Right lobe of liver (tissue), 6 donors: Measurements from ENCODE around the gene HAUS8. TPM values are rescaled to one million over a fixed set of nuclear protein-coding genes. Genes with fewer than 3 reads are reported as not detected.

Source experiments
- ATAC-seq, 4 donors: fragments of 200-7000 bp; cut with Tn5 transposase; one replicate each; pipeline ENCODE4 v1.9.1; 2020; ENCODE audit warnings: mild to moderate bottlenecking in 4 of 4, moderate library complexity in 4 of 4
- DNase-seq, 3 donors: peaks; one replicate each; pipeline ENCODE4 v3.0.0-alpha.2; 2020
- H3K27ac ChIP-seq, 3 donors: fragments of 200-600 bp; one replicate each; pipeline ENCODE4 v1.8.0; 2022
- H3K27me3 ChIP-seq, 2 donors: fragments of 200-600 bp; one replicate each; pipeline ENCODE4 v1.8.0; 2022
- H3K36me3 ChIP-seq, 4 donors: fragments of 200-600 bp; sonication (generic) in 1 of 4; one replicate each; pipeline versions ENCODE4 v1.5.1 to v1.8.0; 2017 to 2022; ENCODE audit warnings: control low read depth in 1 of 4
- H3K4me1 ChIP-seq, 4 donors: fragments of 200-600 bp; sonication (generic) in 1 of 4; one replicate each; pipeline versions ENCODE4 v1.5.1 to v1.8.0; 2017 to 2022; ENCODE audit warnings: control low read depth in 1 of 4
- H3K4me3 ChIP-seq, 3 donors: fragments of 200-600 bp; one replicate each; pipeline ENCODE4 v1.8.0; 2022
- H3K9me3 ChIP-seq, 4 donors: fragments of 200-600 bp; sonication (generic) in 1 of 4; one replicate each; pipeline versions ENCODE4 v1.5.1 to v1.8.0; 2017 to 2022; ENCODE audit warnings: control low read depth in 1 of 4
- POLR2A ChIP-seq: fragments of 450-650 bp; IDR thresholded peaks from one replicate; pipeline ENCODE4 v1.6.1; 2017; ENCODE audit warnings: antibody characterized with exemption, mild to moderate bottlenecking
- WGBS: methylation state at CpG from one replicate; pipeline ENCODE4 v1.1.6; 2018; ENCODE audit warnings: low coverage, low lambda C conversion rate; ENCODE audit not compliant: insufficient coverage; ENCODE audit errors: missing lambda C conversion rate; 5-methylcytosine and 5-hydroxymethylcytosine counted together
- intact Hi-C, 2 donors: fragments of 100-400 bp; cut with DNase I; formaldehyde crosslinking; loops; one replicate each; pipeline versions ENCODE4 v1.11.2 to v1.14.1; 2022
- total RNA-seq, 6 experiments: library from RNA; depleted of rRNA in 2 of 6; stranded (reverse); fragments of >200 nt in 2 of 6; fragmentation: NEBNext Ultra II Directional in 3 of 6; extraction: Animal tissue kit (Norgen Biotek cat#: 25700) in 3 of 6; gene quantifications; one replicate each; pipeline versions ENCODE4 v1.1.0 to v1.2.4, GENCODE V29; 2016 to 2023
- TF ChIP-seq, protein P1 (sequence below), 4 donors: fragments of 200-600 bp in 3 of 4; fragments of 450-650 bp in 1 of 4; IDR thresholded peaks; one replicate each; pipeline versions ENCODE4 v1.5.1 to v1.8.0; 2016 to 2022; ENCODE audit warnings: antibody characterized with exemption in 4 of 4, mild to moderate bottlenecking in 2 of 4
- donor health status: DM: no; HTN: yes; CAD: no.
- donor health status: DM: no; HTN: no; CAD: no.
- donor health status: DM: no; HTN: no; CAD: no.
- donor health status: DM: no; HTN: yes; CAD: no.
- donor health status: DM: no; HTN: yes; CAD: no.

The HAUS8 gene
- total RNA-seq, 6 experiments from 2014 or later, result 3.7 to 8.5 (median 5.8) TPM

DNA sequence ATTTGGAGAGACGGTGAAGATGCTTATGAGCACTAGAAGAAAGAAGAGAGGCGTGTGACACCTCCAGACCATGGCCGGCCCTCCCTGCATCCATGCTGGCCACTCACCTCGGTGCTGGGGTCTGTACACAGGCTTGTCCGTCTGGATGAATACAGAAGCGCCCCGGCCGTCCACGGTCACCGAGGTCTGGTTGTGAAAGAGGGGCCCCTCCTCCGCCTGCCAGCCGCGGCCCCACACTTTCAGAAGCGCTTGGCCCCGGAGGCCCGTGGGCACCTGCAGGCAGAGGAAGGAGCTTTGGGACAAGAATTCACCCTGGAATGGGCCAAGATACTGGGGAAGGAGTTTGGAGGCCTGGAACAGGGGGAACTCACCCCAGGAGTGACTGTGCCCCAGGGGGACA lies 63.8 kb downstream of the HAUS8 start:
- no peaks in the 10 kb centered on the region for H3K9me3 ChIP-seq
- intact Hi-C loops, result no loop called here
- WGBS, result 87% methylated on average over 7 of the region's 16 CpGs
- H3K4me3 ChIP-seq, result no peak overlapping the region
- H3K27ac ChIP-seq, result no peak overlapping the region
- H3K27me3 ChIP-seq, result no peaks in the 10 kb centered on the region
- ATAC-seq (no peak), DNase-seq (no peak)
- H3K4me1 ChIP-seq, result no peaks in the 10 kb centered on the region
- H3K36me3 ChIP-seq, result no peaks in the 10 kb centered on the region
- no peak for TF ChIP-seq POLR2A
- TF ChIP-seq, protein P1, sequence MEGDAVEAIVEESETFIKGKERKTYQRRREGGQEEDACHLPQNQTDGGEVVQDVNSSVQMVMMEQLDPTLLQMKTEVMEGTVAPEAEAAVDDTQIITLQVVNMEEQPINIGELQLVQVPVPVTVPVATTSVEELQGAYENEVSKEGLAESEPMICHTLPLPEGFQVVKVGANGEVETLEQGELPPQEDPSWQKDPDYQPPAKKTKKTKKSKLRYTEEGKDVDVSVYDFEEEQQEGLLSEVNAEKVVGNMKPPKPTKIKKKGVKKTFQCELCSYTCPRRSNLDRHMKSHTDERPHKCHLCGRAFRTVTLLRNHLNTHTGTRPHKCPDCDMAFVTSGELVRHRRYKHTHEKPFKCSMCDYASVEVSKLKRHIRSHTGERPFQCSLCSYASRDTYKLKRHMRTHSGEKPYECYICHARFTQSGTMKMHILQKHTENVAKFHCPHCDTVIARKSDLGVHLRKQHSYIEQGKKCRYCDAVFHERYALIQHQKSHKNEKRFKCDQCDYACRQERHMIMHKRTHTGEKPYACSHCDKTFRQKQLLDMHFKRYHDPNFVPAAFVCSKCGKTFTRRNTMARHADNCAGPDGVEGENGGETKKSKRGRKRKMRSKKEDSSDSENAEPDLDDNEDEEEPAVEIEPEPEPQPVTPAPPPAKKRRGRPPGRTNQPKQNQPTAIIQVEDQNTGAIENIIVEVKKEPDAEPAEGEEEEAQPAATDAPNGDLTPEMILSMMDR (IDR thresholded peaks at IDR 0.05), result no peak

DNA sequence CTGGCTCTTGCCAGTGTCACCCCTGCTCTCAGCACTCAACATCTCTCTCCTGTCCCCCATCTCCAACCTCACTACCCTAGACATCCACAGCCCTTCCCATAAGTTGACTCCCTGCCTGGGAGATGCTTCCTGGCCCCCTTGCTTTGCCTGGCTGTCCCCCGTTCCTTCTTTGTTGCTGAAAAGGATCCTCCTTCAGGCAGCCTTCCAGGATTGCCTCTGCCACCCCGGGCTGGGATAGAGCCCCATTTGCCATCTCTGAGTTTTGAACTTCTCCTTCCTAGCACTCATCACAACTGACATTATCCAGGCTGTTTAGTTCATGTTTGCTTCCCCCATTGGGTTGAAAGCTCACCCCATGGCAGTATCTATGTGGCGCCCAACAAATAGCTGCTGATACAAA lies 68.7 kb downstream of the HAUS8 start:
- DNase-seq, result no peak
- Histone ChIP-seq H3K27me3 (no peaks in the 10 kb centered on the region), H3K4me1 (no peaks in the 10 kb centered on the region), H3K4me3 (no peak overlapping the region), H3K9me3 (no peaks in the 10 kb centered on the region), H3K27ac (no peak overlapping the region), H3K36me3 (no peaks in the 10 kb centered on the region)
- ATAC-seq, result no peak
- intact Hi-C loops, result no loop called here
- TF ChIP-seq, protein P1 (IDR thresholded peaks at IDR 0.05), result no peak
- TF ChIP-seq POLR2A, result no peak
- 65% methylated on average over 3 of the region's 3 CpGs for WGBS

DNA sequence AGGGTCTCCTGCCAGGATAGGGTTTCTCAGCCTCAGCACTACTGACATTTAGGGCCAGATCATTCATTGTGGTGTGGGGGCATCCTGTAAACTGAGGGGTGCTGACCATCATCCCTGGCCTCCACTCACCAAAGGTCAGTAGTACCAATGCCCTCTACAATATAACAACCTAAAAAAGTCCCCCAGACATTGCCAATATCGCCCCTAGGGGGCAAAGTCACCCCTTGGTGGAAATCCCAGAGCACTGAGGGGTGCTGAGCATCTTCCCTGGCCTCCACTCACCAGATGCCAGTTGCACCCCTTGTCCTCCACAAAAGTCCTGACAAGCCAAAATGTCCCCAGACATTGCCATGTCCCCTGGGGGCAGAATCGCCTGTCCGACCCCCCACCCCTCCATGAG lies 70.3 kb downstream of the HAUS8 start:
- no peak overlapping the region for H3K27ac ChIP-seq
- no peak overlapping the region for H3K4me3 ChIP-seq
- intact Hi-C loops, result no loop called here
- TF ChIP-seq, protein P1 (IDR thresholded peaks at IDR 0.05), result no peak
- no peak for TF ChIP-seq POLR2A
- no peaks in the 10 kb centered on the region for H3K4me1 ChIP-seq
- 60% methylated on average over 2 of the region's 3 CpGs for WGBS
- no peaks in the 10 kb centered on the region for H3K36me3 ChIP-seq
- no peak for DNase-seq
- ATAC-seq, result no peak
- no peaks in the 10 kb centered on the region for H3K9me3 ChIP-seq
- H3K27me3 ChIP-seq, result no peaks in the 10 kb centered on the region

DNA sequence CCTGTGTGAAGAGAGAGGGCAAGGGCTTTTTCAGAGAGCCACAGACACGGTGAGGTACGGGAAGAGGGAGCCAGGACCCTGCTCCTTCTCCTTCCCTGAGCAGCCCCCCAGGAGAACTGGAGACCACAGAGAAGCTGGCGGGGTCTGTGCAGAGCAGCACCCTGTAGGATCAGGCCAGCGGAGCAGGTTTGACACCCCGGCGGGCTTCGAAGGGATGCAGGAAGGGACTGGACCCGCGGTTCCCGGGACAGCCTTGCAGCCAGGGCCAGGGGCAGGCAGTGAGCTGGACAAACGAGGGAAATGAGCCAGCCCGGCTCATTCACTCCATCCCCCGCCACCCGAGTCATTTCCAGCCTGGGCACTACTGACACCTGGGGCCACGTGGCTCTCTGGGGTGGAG lies 70.9 kb downstream of the HAUS8 start:
- TF ChIP-seq, protein P1 (IDR thresholded peaks at IDR 0.05), result no peak
- no peaks in the 10 kb centered on the region for H3K4me1 ChIP-seq
- no peak for ATAC-seq
- no peak overlapping the region for H3K27ac ChIP-seq
- no peak overlapping the region for H3K4me3 ChIP-seq
- no peaks in the 10 kb centered on the region for H3K36me3 ChIP-seq
- WGBS, result 71% methylated on average over 9 of the region's 15 CpGs
- DNase-seq, result no peak
- H3K9me3 ChIP-seq, result no peaks in the 10 kb centered on the region
- H3K27me3 ChIP-seq, result no peaks in the 10 kb centered on the region
- intact Hi-C loops, result no loop called here

DNA sequence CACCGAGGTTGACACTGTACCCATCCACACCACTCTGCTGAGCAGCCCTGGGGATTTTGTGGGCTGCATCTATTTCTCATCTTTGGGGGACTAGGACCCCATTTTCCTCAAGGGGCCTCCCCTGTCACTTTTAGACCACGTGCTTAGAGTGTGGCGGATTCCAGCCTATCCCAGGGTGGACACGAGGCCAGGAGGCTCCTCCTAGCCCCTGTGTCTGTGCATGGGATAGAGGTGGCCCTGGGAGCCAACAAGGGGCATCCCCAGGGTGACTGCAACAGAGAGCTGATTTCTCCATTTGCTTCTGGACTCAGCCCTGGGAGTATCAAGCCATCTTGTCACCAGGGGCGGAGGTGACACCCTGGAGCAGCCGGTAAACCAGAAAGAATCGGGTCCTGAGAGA lies 72.8 kb downstream of the HAUS8 start:
- no peak overlapping the region for H3K27ac ChIP-seq
- no peaks in the 10 kb centered on the region for H3K36me3 ChIP-seq
- intact Hi-C loops, result no loop called here
- 23% methylated on average over 6 of the region's 7 CpGs for WGBS
- DNase-seq (no peak), ATAC-seq (no peak)
- H3K9me3 ChIP-seq, result no peaks in the 10 kb centered on the region
- no peak for TF ChIP-seq POLR2A
- TF ChIP-seq, protein P1 (IDR thresholded peaks at IDR 0.05), result no peak
- H3K27me3 ChIP-seq, result no peaks in the 10 kb centered on the region
- no peak overlapping the region for H3K4me3 ChIP-seq
- no peaks in the 10 kb centered on the region for H3K4me1 ChIP-seq
